H9 (cell line): Measurements from ENCODE around the gene GPR107. TPM values are rescaled to one million over a fixed set of nuclear protein-coding genes. Genes with fewer than 3 reads are reported as not detected.

Experiments used
- DNase-seq: peaks from one replicate; pipeline ENCODE4 v3.0.0-alpha.2; 2017
- H2AFZ ChIP-seq: one replicate; pipeline ENCODE4 v1.6.1; 2013; ENCODE audit warnings: mild to moderate bottlenecking, low read length, control low read depth, moderate library complexity
- H2AK5ac ChIP-seq: 2 replicates; pipeline ENCODE4 v1.6.1; 2013; ENCODE audit warnings: low read length, control low read depth, mixed read lengths; ENCODE audit not compliant: insufficient read length
- H2BK120ac ChIP-seq: one replicate; pipeline ENCODE4 v1.6.1; 2013; ENCODE audit warnings: low read depth, mild to moderate bottlenecking, low read length, control low read depth, inconsistent platforms; ENCODE audit not compliant: poor library complexity, severe bottlenecking
- H2BK12ac ChIP-seq: 2 replicates; pipeline ENCODE4 v1.6.1; 2013; ENCODE audit warnings: low read length, control low read depth, mixed read lengths, low read depth; ENCODE audit not compliant: insufficient read length
- H2BK15ac ChIP-seq: 2 replicates; pipeline ENCODE4 v1.6.1; 2013; ENCODE audit warnings: low read depth, low read length, control low read depth
- H2BK20ac ChIP-seq: one replicate; pipeline ENCODE4 v1.6.1; 2013; ENCODE audit warnings: low read depth, mild to moderate bottlenecking, low read length, control low read depth, inconsistent platforms; ENCODE audit not compliant: poor library complexity, severe bottlenecking
- H2BK5ac ChIP-seq: 2 replicates; pipeline ENCODE4 v1.6.1; 2013; ENCODE audit warnings: low read length, control low read depth, mixed read lengths; ENCODE audit not compliant: insufficient read length
- H3K14ac ChIP-seq: 2 replicates; pipeline ENCODE4 v1.6.1; 2013; ENCODE audit warnings: low read length, control low read depth; ENCODE audit not compliant: insufficient read depth
- H3K18ac ChIP-seq: 2 replicates; pipeline ENCODE4 v1.6.1; 2013; ENCODE audit warnings: low read depth, mild to moderate bottlenecking, mixed read lengths, low read length, control low read depth; ENCODE audit not compliant: insufficient read length
- H3K23ac ChIP-seq: 2 replicates; pipeline ENCODE4 v1.6.1; 2013; ENCODE audit warnings: low read length, control low read depth, mixed read lengths, low read depth; ENCODE audit not compliant: insufficient read length
- H3K23me2 ChIP-seq: 2 replicates; pipeline ENCODE4 v1.6.1; 2013; ENCODE audit warnings: low read depth, mild to moderate bottlenecking, mixed read lengths, low read length, control low read depth; ENCODE audit not compliant: insufficient read length, poor library complexity, severe bottlenecking
- H3K27ac ChIP-seq: 2 replicates; pipeline ENCODE4 v1.5.1; 2013; ENCODE audit warnings: low read length, control low read depth, mixed read lengths, low read depth; ENCODE audit not compliant: insufficient read length
- H3K27me3 ChIP-seq: 2 replicates; pipeline ENCODE4 v1.6.1; 2013; ENCODE audit warnings: low read length, control low read depth, inconsistent platforms; ENCODE audit not compliant: insufficient read depth
- H3K4ac ChIP-seq: 2 replicates; pipeline ENCODE4 v1.6.1; 2013; ENCODE audit warnings: low read depth, mild to moderate bottlenecking, control low read depth, inconsistent platforms, low read length, moderate library complexity
- H3K4me1 ChIP-seq: 2 replicates; pipeline ENCODE4 v1.6.1; 2013; ENCODE audit warnings: low read length, control low read depth, inconsistent platforms; ENCODE audit not compliant: insufficient read depth
- H3K4me2 ChIP-seq: 2 replicates; pipeline ENCODE4 v1.6.1; 2013; ENCODE audit warnings: low read length, control low read depth, mixed read lengths; ENCODE audit not compliant: insufficient read length, insufficient read depth
- H3K56ac ChIP-seq: 2 replicates; pipeline ENCODE4 v1.6.1; 2013; ENCODE audit warnings: low read depth, mild to moderate bottlenecking, mixed read lengths, low read length, control low read depth; ENCODE audit not compliant: insufficient read length
- H3K79me1 ChIP-seq: 2 replicates; pipeline ENCODE4 v1.6.1; 2013; ENCODE audit warnings: low read depth, mild to moderate bottlenecking, moderate library complexity, low read length, control low read depth, inconsistent platforms; ENCODE audit not compliant: insufficient read depth, poor library complexity, severe bottlenecking
- H3K79me2 ChIP-seq: 2 replicates; pipeline ENCODE4 v1.6.1; 2013; ENCODE audit warnings: low read length, control low read depth, inconsistent platforms; ENCODE audit not compliant: insufficient read depth
- H3K9ac ChIP-seq: 2 replicates; pipeline ENCODE4 v1.6.1; 2013; ENCODE audit warnings: low read length, control low read depth, mixed read lengths; ENCODE audit not compliant: insufficient read length; ENCODE audit errors: extremely low read depth
- H3K9me3 ChIP-seq: one replicate; pipeline ENCODE4 v1.6.1; 2013; ENCODE audit warnings: low read depth, low read length, inconsistent platforms; ENCODE audit not compliant: control insufficient read depth
- H3T11ph ChIP-seq: one replicate; pipeline ENCODE4 v1.6.1; 2013; ENCODE audit warnings: mild to moderate bottlenecking, low read length, control low read depth, inconsistent platforms
- H4K20me1 ChIP-seq: one replicate; pipeline ENCODE4 v1.6.1; 2013; ENCODE audit not compliant: control insufficient read depth, insufficient read length, insufficient read depth
- H4K5ac ChIP-seq: 2 replicates; pipeline ENCODE4 v1.6.1; 2013; ENCODE audit warnings: low read depth, mild to moderate bottlenecking, mixed read lengths, low read length, control low read depth; ENCODE audit not compliant: insufficient read length
- H4K8ac ChIP-seq: replicated peaks from 2 replicates; pipeline ENCODE4 v1.6.1; 2013; ENCODE audit warnings: low read length, control low read depth, mixed read lengths, low read depth; ENCODE audit not compliant: insufficient read length
- H4K91ac ChIP-seq: 2 replicates; pipeline ENCODE4 v1.6.1; 2013; ENCODE audit warnings: low read depth, mild to moderate bottlenecking, moderate library complexity, mixed read lengths, low read length, control low read depth; ENCODE audit not compliant: insufficient read length
- H3K27ac Mint-ChIP-seq, 3 experiments: 2 replicates in 2 of 3; 3 replicates in 1 of 3; pipeline ENCODE4 v1.8.0; 2020 to 2021; ENCODE audit warnings: mixed read lengths in 3 of 3, mild to moderate bottlenecking in 1 of 3, moderate library complexity in 1 of 3
- H3K27me3 Mint-ChIP-seq: 2 replicates; pipeline ENCODE4 v1.8.0; 2021; ENCODE audit warnings: low read depth, mild to moderate bottlenecking, moderate library complexity, mixed read lengths
- H3K36me3 Mint-ChIP-seq, 3 experiments: 2 replicates in 2 of 3; 3 replicates in 1 of 3; pipeline ENCODE4 v1.8.0; 2020 to 2021; ENCODE audit warnings: low read depth in 3 of 3, mixed read lengths in 3 of 3; ENCODE audit not compliant: insufficient read depth in 1 of 3
- H3K4me1 Mint-ChIP-seq, 2 experiments: 2 replicates each; pipeline ENCODE4 v1.8.0; 2020; ENCODE audit warnings: mixed read lengths in 2 of 2
- H3K4me3 Mint-ChIP-seq, 2 experiments: 2 replicates in 1 of 2; 3 replicates in 1 of 2; pipeline ENCODE4 v1.8.0; 2020 to 2021; ENCODE audit warnings: mild to moderate bottlenecking in 2 of 2, mixed read lengths in 2 of 2, moderate library complexity in 1 of 2
- H3K9me3 Mint-ChIP-seq, 2 experiments: 2 replicates in 1 of 2; 3 replicates in 1 of 2; pipeline ENCODE4 v1.8.0; 2020; ENCODE audit warnings: mild to moderate bottlenecking in 2 of 2, mixed read lengths in 2 of 2, moderate library complexity in 1 of 2
- WGBS: extraction: QIAGEN DNeasy Blood & Tissue Kit; methylation state at CpG from one replicate; pipeline ENCODE4 v1.1.7; 2013; ENCODE audit warnings: missing lambda C conversion rate, low lambda C conversion rate, mixed read lengths; ENCODE audit not compliant: insufficient read length; ENCODE audit errors: extremely low coverage; 5-methylcytosine and 5-hydroxymethylcytosine counted together
- total RNA-seq: library from RNA; stranded (reverse); gene quantifications from 2 replicates; pipeline ENCODE4 v1.2.1, GENCODE V29; 2021
- TF ChIP-seq, protein P1 (sequence below): fragments of 200-600 bp; sonication (generic); conservative IDR thresholded peaks from 3 replicates; pipeline ENCODE4 v1.8.0; 2021; ENCODE audit warnings: antibody characterized with exemption, mild to moderate bottlenecking

The GPR107 gene
- total RNA-seq, 1 experiment from 2014 or later = 38.0 TPM

DNA sequence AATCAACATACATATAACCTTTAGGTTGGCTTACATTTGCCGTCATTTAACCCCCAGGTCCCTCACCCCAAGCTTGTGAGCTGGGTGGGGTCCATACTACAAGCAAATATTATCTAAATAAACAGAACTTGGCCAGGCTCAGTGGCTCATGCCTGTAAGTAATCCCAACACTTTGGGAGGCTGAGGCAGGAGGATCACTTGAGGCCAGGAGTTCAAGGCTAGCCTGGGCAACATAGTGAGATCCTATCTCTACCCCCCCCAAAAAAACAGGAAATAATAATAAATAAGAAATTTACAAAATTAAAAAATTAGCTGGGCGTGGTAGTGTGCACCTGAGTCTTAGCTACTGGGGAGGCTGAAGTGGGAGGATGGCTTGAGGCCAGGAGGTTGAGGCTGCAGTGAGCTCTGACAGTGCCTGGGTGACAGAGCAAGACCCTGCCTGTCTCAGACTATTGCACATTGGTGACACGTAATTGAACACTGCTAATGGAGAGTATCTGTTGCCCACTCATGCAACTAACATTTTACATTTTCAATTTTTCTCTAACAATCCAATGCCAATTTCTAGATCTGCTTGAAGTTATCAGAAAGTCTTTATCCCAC lies 29.6 kb upstream of the GPR107 start:
- no CpG with 5 or more reads among the region's 3 CpGs for WGBS
- Histone ChIP-seq H2BK12ac (no peak overlapping the region), H3K79me1 (no peaks in the 10 kb centered on the region), H4K5ac (no peak overlapping the region), H3K9ac (no peak overlapping the region), H3K79me2 (no peaks in the 10 kb centered on the region; the same call in 1 of the 2 replicates), H3K18ac (no peak overlapping the region), H3K23me2 (no peaks in the 10 kb centered on the region), H4K8ac (no peak overlapping the region), H3K27me3 (no peaks in the 10 kb centered on the region), H3T11ph (no peak overlapping the region), H3K4ac (no peak overlapping the region), H2AK5ac (no peak overlapping the region), H2BK120ac (no peak overlapping the region), H3K9me3 (no peaks in the 10 kb centered on the region), H2AFZ (no peak overlapping the region), H4K91ac (no peak overlapping the region), H3K4me2 (no peak overlapping the region), H2BK5ac (no peak overlapping the region), H3K4me1 (no peaks in the 10 kb centered on the region; the same call in 1 of the 2 replicates), H3K14ac (no peak overlapping the region), H3K27ac (no peak overlapping the region), H2BK15ac (no peak overlapping the region), H3K56ac (no peak overlapping the region), H2BK20ac (no peak overlapping the region), H4K20me1 (no peaks in the 10 kb centered on the region), H3K23ac (no peak overlapping the region)
- H3K4me3 Mint-ChIP-seq = no peak overlapping the region
- TF ChIP-seq, protein P1, sequence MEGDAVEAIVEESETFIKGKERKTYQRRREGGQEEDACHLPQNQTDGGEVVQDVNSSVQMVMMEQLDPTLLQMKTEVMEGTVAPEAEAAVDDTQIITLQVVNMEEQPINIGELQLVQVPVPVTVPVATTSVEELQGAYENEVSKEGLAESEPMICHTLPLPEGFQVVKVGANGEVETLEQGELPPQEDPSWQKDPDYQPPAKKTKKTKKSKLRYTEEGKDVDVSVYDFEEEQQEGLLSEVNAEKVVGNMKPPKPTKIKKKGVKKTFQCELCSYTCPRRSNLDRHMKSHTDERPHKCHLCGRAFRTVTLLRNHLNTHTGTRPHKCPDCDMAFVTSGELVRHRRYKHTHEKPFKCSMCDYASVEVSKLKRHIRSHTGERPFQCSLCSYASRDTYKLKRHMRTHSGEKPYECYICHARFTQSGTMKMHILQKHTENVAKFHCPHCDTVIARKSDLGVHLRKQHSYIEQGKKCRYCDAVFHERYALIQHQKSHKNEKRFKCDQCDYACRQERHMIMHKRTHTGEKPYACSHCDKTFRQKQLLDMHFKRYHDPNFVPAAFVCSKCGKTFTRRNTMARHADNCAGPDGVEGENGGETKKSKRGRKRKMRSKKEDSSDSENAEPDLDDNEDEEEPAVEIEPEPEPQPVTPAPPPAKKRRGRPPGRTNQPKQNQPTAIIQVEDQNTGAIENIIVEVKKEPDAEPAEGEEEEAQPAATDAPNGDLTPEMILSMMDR = no peak
- no peaks in the 10 kb centered on the region; a peak in 1 of 7 replicates for H3K36me3 Mint-ChIP-seq
- H3K9me3 Mint-ChIP-seq = no peaks in the 10 kb centered on the region
- no peak for DNase-seq
- no peaks in the 10 kb centered on the region for H3K27me3 Mint-ChIP-seq
- no peak overlapping the region; a peak in 1 of 7 replicates for H3K27ac Mint-ChIP-seq
- peaks cover 3 to 8% of the 10 kb centered on the region in 2 experiments; a peak in 2 of 4 replicates for H3K4me1 Mint-ChIP-seq
